GM19035 (cell line): Measurements from ENCODE around the gene FAM193A.
"Not testable (repeated sequence)": the region's sequence is repeated elsewhere in the genome, so short reads cannot be mapped to it uniquely, and the experiment has no call there.

Source experiments
- ATAC-seq: cut with Tn5 transposase; IDR thresholded peaks from one replicate; pipeline ENCODE4 v1.9.1; 2021; ENCODE audit not compliant: unreplicated experiment

FAM193A gene

GRCh38 chr4:2721586-2721985, 185.1 kb downstream of the FAM193A start:
- no peak for ATAC-seq

GRCh38 chr4:2722033-2722432, 185.6 kb downstream of the FAM193A start:
- ATAC-seq: no peak

GRCh38 chr4:2723751-2724150, 187.3 kb downstream of the FAM193A start:
- ATAC-seq: no peak

GRCh38 chr4:2725380-2725779, 188.9 kb downstream of the FAM193A start:
- ATAC-seq: no peak

GRCh38 chr4:2726881-2727280, 190.4 kb downstream of the FAM193A start:
- not testable (repeated sequence) for ATAC-seq

GRCh38 chr4:2728221-2728620, 191.8 kb downstream of the FAM193A start:
- no peak for ATAC-seq

- ATAC-seq: no peak
These were observed 192.5 kb downstream of the FAM193A start for GRCh38 chr4:2728806-2729532.

- no peak for ATAC-seq
These were observed 193.1 kb downstream of the FAM193A start for GRCh38 chr4:2729533-2729875.

GRCh38 chr4:2731907-2732317, 195.5 kb downstream of the FAM193A start:
- no peak for ATAC-seq

- ATAC-seq: no peak
These were observed 196.1 kb downstream of the FAM193A start for GRCh38 chr4:2732526-2732925.

- no peak for ATAC-seq
These were observed 196.8 kb downstream of the FAM193A start for GRCh38 chr4:2733001-2733843.

GRCh38 chr4:2733844-2734574, 197.6 kb downstream of the FAM193A start:
- ATAC-seq: no peak

- no peak for ATAC-seq
These were observed 198.2 kb downstream of the FAM193A start for GRCh38 chr4:2734612-2735011.

GRCh38 chr4:2735869-2736268, 199.4 kb downstream of the FAM193A start:
- no peak for ATAC-seq

- ATAC-seq: not testable (repeated sequence)
These were observed 201.8 kb downstream of the FAM193A start for GRCh38 chr4:2738296-2738695.

GRCh38 chr4:2741626-2742025, 205.2 kb downstream of the FAM193A start:
- no peak for ATAC-seq

GRCh38 chr4:2742081-2742822, 205.8 kb downstream of the FAM193A start:
- ATAC-seq: no peak

- ATAC-seq: no peak
These were observed 206.5 kb downstream of the FAM193A start for GRCh38 chr4:2742823-2743517.

- ATAC-seq: no peak
These were observed 207.3 kb downstream of the FAM193A start for GRCh38 chr4:2743518-2744445.
